Measurements from ENCODE around the gene HEXD.
A peak's percentile ranks its signal among the peaks of the same experiment; 100 is the strongest.

The HEXD gene

DNA sequence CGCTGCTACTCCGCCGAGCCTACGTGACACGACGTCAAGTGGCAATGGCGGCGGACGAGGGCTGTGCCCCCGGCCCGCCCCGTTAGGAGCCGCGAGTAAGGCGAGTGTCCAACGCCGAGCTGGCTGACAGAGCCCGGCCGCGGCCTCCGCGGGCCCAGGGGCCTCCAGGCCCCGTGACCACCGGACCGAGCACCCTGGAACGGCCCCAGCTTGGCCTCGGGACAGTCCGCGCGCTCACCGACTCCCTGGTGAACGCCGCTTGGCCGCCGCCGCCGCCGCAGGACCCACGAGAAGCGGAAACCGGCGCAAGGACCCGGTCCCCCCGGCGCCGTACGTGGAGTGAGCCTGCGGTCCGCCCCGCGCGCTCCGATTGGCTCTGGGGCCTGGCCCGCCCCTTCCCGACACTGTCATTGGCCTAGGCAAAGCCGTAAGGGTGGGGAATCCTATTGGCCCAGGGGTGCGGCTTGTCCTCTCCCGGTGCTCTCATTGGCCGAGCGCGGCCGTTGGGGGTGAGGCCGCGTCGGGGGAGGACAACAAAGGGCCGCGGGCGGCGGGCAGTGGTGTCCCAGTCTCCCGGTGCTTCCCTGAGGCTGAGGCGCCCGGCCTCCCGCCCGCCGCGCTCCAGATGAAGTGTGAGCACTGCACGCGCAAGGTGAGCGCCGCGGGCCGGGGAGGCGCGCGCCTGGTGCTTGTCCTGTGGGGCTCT, 40.2 kb downstream of the HEXD start, which contains the start of gene NARF (continued):
- TF ChIP-seq, protein P1, sequence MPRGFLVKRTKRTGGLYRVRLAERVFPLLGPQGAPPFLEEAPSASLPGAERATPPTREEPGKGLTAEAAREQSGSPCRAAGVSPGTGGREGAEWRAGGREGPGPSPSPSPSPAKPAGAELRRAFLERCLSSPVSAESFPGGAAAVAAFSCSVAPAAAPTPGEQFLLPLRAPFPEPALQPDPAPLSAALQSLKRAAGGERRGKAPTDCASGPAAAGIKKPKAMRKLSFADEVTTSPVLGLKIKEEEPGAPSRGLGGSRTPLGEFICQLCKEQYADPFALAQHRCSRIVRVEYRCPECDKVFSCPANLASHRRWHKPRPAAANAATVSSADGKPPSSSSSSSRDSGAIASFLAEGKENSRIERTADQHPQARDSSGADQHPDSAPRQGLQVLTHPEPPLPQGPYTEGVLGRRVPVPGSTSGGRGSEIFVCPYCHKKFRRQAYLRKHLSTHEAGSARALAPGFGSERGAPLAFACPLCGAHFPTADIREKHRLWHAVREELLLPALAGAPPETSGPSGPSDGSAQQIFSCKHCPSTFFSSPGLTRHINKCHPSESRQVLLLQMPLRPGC (tag by site-specific recombination; IDR thresholded peaks at IDR 0.05), result peak; percentile 34; the same call in 1 of the 2 replicates
- TF ChIP-seq ZNF202 (tag by site-specific recombination; IDR thresholded peaks at IDR 0.05; ENCODE audit: borderline replicate concordance), result no peak
- TF ChIP-seq ZNF19 (tag by site-specific recombination; IDR thresholded peaks at IDR 0.05; ENCODE audit: low read depth), result no peak
- no peak for TF ChIP-seq HOXA7 (CRISPR knock-in tag; IDR thresholded peaks at IDR 0.05; ENCODE audit: borderline replicate concordance)
- TF ChIP-seq ZBTB6 (tag by site-specific recombination; IDR thresholded peaks at IDR 0.05), result peak; percentile 40; the same call in 1 of the 2 replicates
- TF ChIP-seq ZSCAN5A (tag by site-specific recombination; IDR thresholded peaks at IDR 0.05), result no peak
- TF ChIP-seq, protein P2, sequence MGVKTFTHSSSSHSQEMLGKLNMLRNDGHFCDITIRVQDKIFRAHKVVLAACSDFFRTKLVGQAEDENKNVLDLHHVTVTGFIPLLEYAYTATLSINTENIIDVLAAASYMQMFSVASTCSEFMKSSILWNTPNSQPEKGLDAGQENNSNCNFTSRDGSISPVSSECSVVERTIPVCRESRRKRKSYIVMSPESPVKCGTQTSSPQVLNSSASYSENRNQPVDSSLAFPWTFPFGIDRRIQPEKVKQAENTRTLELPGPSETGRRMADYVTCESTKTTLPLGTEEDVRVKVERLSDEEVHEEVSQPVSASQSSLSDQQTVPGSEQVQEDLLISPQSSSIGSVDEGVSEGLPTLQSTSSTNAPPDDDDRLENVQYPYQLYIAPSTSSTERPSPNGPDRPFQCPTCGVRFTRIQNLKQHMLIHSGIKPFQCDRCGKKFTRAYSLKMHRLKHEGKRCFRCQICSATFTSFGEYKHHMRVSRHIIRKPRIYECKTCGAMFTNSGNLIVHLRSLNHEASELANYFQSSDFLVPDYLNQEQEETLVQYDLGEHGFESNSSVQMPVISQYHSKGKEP (tag by site-specific recombination; IDR thresholded peaks at IDR 0.05), result no peak; the same call in 1 of the 2 replicates
- TF ChIP-seq EGR2 (tag by site-specific recombination; IDR thresholded peaks at IDR 0.05; ENCODE audit: low read depth), result no peak
- TF ChIP-seq ZNF558 (tag by site-specific recombination; IDR thresholded peaks at IDR 0.05), result no peak
- no peak for TF ChIP-seq ZNF398 (tag by site-specific recombination; IDR thresholded peaks at IDR 0.05)
- no peak for TF ChIP-seq ZNF571 (tag by site-specific recombination; IDR thresholded peaks at IDR 0.05)
- TF ChIP-seq ZNF530 (tag by site-specific recombination; IDR thresholded peaks at IDR 0.05; ENCODE audit: low read depth), result no peak
- peak; percentile 70; the same call in 1 of the 2 replicates for TF ChIP-seq ZNF76 (tag by site-specific recombination; IDR thresholded peaks at IDR 0.05; ENCODE audit: borderline replicate concordance, low read depth)
- peak; percentile 71 for TF ChIP-seq ZSCAN16 (tag by site-specific recombination; IDR thresholded peaks at IDR 0.05)
- TF ChIP-seq ZNF707 (tag by site-specific recombination; IDR thresholded peaks at IDR 0.05), result no peak
- no peak for TF ChIP-seq OVOL3 (tag by site-specific recombination; IDR thresholded peaks at IDR 0.05)
- TF ChIP-seq SALL2 (tag by site-specific recombination; IDR thresholded peaks at IDR 0.05; ENCODE audit: borderline replicate concordance), result no peak
- TF ChIP-seq, protein P3, sequence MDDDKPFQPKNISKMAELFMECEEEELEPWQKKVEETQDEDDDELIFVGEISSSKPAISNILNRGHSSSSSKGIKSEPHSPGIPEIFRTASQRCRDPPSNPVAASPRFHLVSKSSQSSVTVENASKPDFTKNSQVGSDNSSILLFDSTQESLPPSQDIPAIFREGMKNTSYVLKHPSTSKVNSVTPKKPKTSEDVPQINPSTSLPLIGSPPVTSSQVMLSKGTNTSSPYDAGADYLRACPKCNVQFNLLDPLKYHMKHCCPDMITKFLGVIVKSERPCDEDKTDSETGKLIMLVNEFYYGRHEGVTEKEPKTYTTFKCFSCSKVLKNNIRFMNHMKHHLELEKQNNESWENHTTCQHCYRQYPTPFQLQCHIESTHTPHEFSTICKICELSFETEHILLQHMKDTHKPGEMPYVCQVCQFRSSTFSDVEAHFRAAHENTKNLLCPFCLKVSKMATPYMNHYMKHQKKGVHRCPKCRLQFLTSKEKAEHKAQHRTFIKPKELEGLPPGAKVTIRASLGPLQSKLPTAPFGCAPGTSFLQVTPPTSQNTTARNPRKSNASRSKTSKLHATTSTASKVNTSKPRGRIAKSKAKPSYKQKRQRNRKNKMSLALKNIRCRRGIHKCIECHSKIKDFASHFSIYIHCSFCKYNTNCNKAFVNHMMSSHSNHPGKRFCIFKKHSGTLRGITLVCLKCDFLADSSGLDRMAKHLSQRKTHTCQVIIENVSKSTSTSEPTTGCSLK (tag by site-specific recombination; IDR thresholded peaks at IDR 0.05), result no peak
- peak; percentile 66; the same call in 1 of the 2 replicates for TF ChIP-seq ZNF843 (tag by site-specific recombination; IDR thresholded peaks at IDR 0.05)
- TF ChIP-seq SCRT2 (tag by site-specific recombination; IDR thresholded peaks at IDR 0.05), result no peak
- TF ChIP-seq ZBTB7A (tag by site-specific recombination; IDR thresholded peaks at IDR 0.05; ENCODE audit: low read depth), result peak; percentile 65; the same call in 1 of the 2 replicates
- TF ChIP-seq, protein P4, sequence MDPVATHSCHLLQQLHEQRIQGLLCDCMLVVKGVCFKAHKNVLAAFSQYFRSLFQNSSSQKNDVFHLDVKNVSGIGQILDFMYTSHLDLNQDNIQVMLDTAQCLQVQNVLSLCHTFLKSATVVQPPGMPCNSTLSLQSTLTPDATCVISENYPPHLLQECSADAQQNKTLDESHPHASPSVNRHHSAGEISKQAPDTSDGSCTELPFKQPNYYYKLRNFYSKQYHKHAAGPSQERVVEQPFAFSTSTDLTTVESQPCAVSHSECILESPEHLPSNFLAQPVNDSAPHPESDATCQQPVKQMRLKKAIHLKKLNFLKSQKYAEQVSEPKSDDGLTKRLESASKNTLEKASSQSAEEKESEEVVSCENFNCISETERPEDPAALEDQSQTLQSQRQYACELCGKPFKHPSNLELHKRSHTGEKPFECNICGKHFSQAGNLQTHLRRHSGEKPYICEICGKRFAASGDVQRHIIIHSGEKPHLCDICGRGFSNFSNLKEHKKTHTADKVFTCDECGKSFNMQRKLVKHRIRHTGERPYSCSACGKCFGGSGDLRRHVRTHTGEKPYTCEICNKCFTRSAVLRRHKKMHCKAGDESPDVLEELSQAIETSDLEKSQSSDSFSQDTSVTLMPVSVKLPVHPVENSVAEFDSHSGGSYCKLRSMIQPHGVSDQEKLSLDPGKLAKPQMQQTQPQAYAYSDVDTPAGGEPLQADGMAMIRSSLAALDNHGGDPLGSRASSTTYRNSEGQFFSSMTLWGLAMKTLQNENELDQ (tag by site-specific recombination; IDR thresholded peaks at IDR 0.05; ENCODE audit: low read depth), result no peak
- peak; percentile 99 for TF ChIP-seq SP2 (tag by site-specific recombination; IDR thresholded peaks at IDR 0.05)
- peak; percentile 70; the same call in 1 of the 2 replicates for TF ChIP-seq SP7 (tag by site-specific recombination; IDR thresholded peaks at IDR 0.05)
- no peak for TF ChIP-seq ZNF354C (tag by site-specific recombination; IDR thresholded peaks at IDR 0.05; ENCODE audit: borderline replicate concordance, low read depth)
- TF ChIP-seq ZNF777 (tag by site-specific recombination; IDR thresholded peaks at IDR 0.05; ENCODE audit: borderline replicate concordance), result no peak
